Measurements from ENCODE around the gene PCK2. TPM values are rescaled to one million over a fixed set of nuclear protein-coding genes. Genes with fewer than 3 reads are reported as not detected.

PCK2 gene
- total RNA-seq, 2 experiments from 2014 or later = 49.6 to 54.9 TPM

DNA sequence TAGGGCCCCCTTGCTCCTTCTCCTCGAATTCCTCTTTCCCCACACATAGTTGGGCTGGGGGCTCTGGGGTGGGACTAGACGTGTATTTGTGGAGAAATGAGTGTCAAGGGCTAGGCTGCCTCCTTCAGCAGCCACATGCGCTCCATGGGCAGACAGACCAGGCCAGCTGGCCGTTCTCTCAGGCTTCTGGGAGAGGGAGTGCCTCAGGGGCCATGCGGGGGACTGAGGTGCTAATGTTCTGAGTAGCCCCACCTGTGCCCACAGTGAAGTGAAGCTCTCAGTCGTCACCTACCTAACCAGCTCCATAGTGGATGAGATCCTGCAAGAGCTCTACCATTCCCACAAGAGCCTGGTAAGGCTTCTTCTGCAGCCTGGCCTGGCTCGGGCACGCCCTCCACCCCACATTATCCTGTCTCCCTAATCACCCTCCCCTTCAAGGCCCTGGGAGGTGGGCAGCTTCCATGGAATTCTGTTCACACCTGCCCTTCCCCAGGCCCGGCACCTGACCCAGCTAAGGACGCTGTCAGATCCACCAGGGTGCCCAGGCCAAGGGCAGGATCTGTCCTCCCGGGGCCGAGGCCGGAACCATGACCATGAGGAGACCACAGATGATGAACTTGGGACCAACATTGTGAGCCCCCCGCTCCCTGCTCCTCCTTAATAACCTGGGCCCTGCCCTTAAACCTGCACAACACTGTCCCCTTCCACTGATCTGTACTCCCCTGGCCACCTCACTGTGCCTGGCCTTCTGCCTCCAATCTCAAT lies 31.7 kb upstream of the PCK2 start:
- POLR2A ChIA-PET = interaction anchor here (1.2 to 1.9 kb wide), 3 partner anchors 19 to 52 kb away, joined by 4 to 7 read pairs (median 6); partner anchors contain the start of genes DCAF11, NRL and PCK2
- no peak for ATAC-seq

DNA sequence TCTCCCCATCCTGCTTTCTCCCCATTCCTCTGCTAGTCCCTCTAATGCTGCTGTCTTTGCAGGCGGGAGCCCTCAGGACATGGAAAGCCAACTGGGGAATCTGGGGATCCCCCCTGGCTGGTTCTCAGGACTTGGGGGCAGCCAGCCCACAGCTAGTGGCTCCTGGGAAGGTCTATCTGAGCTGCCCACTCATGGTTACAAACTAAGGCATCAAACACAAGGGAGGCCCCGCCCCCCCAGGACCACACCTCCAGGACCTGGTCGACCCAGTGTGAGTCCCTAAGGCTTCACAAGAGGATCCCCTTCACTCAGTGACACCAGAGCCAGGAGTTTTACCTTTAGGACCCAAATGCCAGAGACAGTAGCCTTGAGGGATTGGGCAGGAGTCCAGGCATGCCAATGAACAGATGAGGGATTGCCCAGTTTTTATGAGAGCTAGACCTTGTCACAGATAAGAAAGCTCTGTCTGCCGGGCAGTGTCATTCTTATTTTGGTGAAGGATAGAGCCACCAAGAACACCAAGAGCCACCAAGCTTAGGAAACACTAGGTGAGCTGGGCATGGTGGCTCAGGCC lies 30.8 kb upstream of the PCK2 start:
- Mint-ChIP-seq H3K9me3 (ENCODE audit: insufficient read depth) (no peaks in the 10 kb centered on the region), H3K4me1 (ENCODE audit: low read depth) (peaks cover 3% of the 10 kb centered on the region), H3K36me3 (ENCODE audit: low read depth) (no peaks in the 10 kb centered on the region), H3K27ac (no peak overlapping the region), H3K4me3 (no peak overlapping the region), H3K27me3 (ENCODE audit: low read depth) (no peaks in the 10 kb centered on the region)
- POLR2A ChIA-PET = no interaction called here
- ATAC-seq = no peak
- DNase-seq = no peak
- CTCF ChIA-PET = interaction anchor here (1.0 to 2.0 kb wide), 2 partner anchors 27 to 98 kb away, joined by 3 to 5 read pairs; partner anchors contain the start of gene IRF9

More for the DNA sequence above, 31.7 kb upstream of the PCK2 start:
- no peak for DNase-seq
- Mint-ChIP-seq H3K27me3 (ENCODE audit: low read depth) (peaks cover 2% of the 10 kb centered on the region), H3K4me3 (no peak overlapping the region), H3K4me1 (ENCODE audit: low read depth) (peaks cover 5% of the 10 kb centered on the region), H3K27ac (no peak overlapping the region), H3K36me3 (ENCODE audit: low read depth) (no peaks in the 10 kb centered on the region), H3K9me3 (ENCODE audit: insufficient read depth) (no peaks in the 10 kb centered on the region)
- CTCF ChIA-PET = interaction anchor here (0.6 to 3.4 kb wide), 6 partner anchors 8 to 99 kb away, joined by 3 to 38 read pairs (median 6); partner anchors contain the start of genes CPNE6 and IRF9

DNA sequence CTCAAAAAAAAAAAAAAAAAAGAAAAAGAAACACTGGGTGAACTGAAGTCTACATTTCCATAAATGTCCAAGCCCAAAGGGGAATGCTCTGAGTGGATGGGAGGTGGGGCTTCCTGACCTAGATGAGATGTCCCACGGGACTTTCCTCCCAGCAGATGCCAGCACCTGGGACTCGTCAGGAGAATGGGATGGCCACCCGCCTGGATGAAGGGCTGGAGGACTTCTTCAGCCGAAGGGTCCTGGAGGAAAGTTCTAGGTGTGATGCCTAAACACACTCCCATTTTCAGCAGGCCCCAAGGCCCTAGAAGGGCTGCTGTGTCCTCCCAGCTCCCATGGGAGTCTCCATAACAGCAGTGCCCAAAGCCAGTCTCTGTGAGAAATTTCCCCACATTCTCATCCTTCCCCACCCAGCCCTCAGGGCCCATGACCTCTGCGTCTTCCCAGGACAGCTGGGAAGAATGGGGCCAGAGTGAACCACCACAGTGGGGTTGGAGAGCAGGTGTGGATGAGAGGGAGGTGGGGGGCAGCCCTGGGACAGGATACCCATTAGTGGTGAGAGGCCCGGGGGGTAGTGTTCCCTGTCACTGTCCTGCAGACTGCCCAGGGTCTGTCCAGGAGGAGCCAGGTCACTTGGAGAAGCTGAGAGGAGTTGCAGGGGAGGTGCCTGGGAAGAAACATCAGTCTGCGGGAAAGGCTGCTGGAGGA lies 29.9 kb upstream of the PCK2 start:
- no peak for ATAC-seq
- ChIA-PET POLR2A (interaction anchor here (0.5 kb wide), 1 partner anchor 73 kb away, joined by 3 read pairs; no protein-coding TSS in a partner anchor), CTCF (interaction anchor here (1.0 to 2.0 kb wide), 2 partner anchors 26 to 97 kb away, joined by 3 to 5 read pairs; partner anchors contain the start of gene IRF9)
- H3K4me1 Mint-ChIP-seq (ENCODE audit: low read depth) = no peaks in the 10 kb centered on the region
- H3K27me3 Mint-ChIP-seq (ENCODE audit: low read depth) = no peaks in the 10 kb centered on the region
- H3K4me3 Mint-ChIP-seq = no peak overlapping the region
- no peak overlapping the region for H3K27ac Mint-ChIP-seq
- H3K9me3 Mint-ChIP-seq (ENCODE audit: insufficient read depth) = no peaks in the 10 kb centered on the region
- no peaks in the 10 kb centered on the region for H3K36me3 Mint-ChIP-seq (ENCODE audit: low read depth)
- DNase-seq = no peak

DNA sequence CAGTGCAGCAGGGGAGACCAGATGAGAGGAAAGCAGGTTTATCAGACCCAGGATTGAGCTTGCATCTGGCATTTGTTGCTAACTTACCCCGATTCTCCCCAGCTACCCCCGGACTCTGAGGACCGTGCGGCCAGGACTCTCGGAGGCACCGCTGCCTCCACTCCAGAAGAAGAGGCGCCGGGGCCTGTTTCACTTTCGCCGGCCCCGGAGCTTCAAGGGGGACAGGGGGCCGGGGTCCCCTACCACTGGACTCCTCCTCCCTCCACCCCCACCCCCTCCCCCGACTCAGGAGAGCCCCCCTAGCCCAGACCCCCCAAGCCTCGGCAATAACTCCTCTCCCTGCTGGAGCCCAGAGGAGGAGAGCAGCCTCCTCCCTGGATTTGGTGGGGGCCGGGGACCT lies 29.3 kb upstream of the PCK2 start:
- Mint-ChIP-seq H3K4me1 (ENCODE audit: low read depth) (no peaks in the 10 kb centered on the region), H3K36me3 (ENCODE audit: low read depth) (no peaks in the 10 kb centered on the region), H3K27me3 (ENCODE audit: low read depth) (peaks cover 3% of the 10 kb centered on the region), H3K27ac (no peak overlapping the region), H3K4me3 (no peak overlapping the region), H3K9me3 (ENCODE audit: insufficient read depth) (no peaks in the 10 kb centered on the region)
- no peak for ATAC-seq
- CTCF ChIA-PET = no interaction called here
- DNase-seq = no peak
- POLR2A ChIA-PET = interaction anchor here (0.5 kb wide), 1 partner anchor 73 kb away, joined by 3 read pairs; no protein-coding TSS in a partner anchor

DNA sequence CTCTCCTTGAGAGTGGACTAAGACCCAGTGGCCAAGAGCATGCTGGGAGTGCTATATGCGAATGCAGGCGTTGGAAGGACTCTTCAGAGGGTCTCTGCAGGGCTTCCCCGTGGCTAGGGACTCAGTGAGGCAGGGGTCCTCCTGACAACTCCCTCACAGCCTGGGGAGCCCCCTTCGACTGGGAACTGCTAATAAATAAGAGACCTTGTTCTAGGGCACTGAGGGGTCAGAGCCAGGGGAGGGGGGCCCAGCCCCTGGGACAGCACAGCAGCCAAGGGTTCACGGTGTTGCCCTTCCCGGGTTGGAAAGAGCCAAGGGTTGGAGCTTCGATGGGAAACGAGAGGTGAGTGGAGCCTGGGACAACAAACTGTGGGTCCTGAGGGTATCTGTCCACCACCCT lies 28.7 kb upstream of the PCK2 start:
- no peak for DNase-seq
- H3K9me3 Mint-ChIP-seq (ENCODE audit: insufficient read depth) = no peaks in the 10 kb centered on the region
- H3K27ac Mint-ChIP-seq = no peak overlapping the region
- no peak for ATAC-seq
- peaks cover 7% of the 10 kb centered on the region for H3K27me3 Mint-ChIP-seq (ENCODE audit: low read depth)
- no peaks in the 10 kb centered on the region for H3K36me3 Mint-ChIP-seq (ENCODE audit: low read depth)
- no peak overlapping the region for H3K4me3 Mint-ChIP-seq
- POLR2A ChIA-PET = interaction anchor here (0.9 kb wide), 1 partner anchor 49 kb away, joined by 3 read pairs; the partner anchor contains the start of gene DCAF11
- H3K4me1 Mint-ChIP-seq (ENCODE audit: low read depth) = no peaks in the 10 kb centered on the region
- CTCF ChIA-PET = interaction anchor here (0.9 to 1.2 kb wide), 2 partner anchors 25 to 30 kb away, joined by 3 to 5 read pairs; no protein-coding TSS in a partner anchor

DNA sequence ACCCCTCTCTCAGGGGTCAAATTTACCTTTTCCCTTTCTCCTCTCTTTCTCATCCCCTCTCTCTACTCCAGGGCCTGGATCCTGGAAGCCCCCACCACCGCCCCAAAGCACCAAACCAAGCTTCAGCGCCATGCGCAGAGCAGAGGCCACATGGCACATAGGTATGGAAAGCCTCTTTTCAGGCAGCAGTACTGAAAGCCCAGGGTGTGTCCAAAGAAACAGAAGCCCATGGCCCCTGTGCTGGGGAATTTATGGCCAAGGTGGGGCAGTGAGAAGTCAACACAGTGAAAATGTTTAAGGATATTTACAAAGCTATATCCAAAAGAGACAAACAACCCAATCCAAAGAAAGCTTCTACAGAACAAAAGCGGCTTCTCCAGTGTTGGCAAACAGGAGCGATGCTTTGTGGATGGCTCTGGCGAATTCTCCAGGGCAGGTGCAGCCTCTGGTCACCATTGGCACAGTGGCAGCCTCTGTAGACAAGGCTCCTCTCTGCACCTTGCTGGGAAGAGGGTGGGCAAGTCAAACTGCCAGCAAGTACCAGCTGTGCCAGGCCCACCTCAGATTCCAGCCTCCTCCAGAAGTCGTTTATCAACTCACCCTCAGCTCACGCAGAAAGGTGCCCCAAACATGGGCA lies 27.5 kb upstream of the PCK2 start:
- CTCF ChIA-PET = interaction anchor here (1.4 to 2.0 kb wide), 4 partner anchors 8 to 41 kb away, joined by 5 to 8 read pairs (median 6); no protein-coding TSS in a partner anchor
- H3K4me3 Mint-ChIP-seq = no peak overlapping the region
- POLR2A ChIA-PET = interaction anchor here (0.9 to 1.2 kb wide), 2 partner anchors 28 to 94 kb away, joined by 4 read pairs; partner anchors contain the start of genes IRF9 and PCK2
- H3K27ac Mint-ChIP-seq = no peak overlapping the region
- peaks cover 9% of the 10 kb centered on the region for H3K27me3 Mint-ChIP-seq (ENCODE audit: low read depth)
- no peaks in the 10 kb centered on the region for H3K4me1 Mint-ChIP-seq (ENCODE audit: low read depth)
- ATAC-seq (no peak), DNase-seq (no peak)
- H3K9me3 Mint-ChIP-seq (ENCODE audit: insufficient read depth) = no peaks in the 10 kb centered on the region
- no peaks in the 10 kb centered on the region for H3K36me3 Mint-ChIP-seq (ENCODE audit: low read depth)

DNA sequence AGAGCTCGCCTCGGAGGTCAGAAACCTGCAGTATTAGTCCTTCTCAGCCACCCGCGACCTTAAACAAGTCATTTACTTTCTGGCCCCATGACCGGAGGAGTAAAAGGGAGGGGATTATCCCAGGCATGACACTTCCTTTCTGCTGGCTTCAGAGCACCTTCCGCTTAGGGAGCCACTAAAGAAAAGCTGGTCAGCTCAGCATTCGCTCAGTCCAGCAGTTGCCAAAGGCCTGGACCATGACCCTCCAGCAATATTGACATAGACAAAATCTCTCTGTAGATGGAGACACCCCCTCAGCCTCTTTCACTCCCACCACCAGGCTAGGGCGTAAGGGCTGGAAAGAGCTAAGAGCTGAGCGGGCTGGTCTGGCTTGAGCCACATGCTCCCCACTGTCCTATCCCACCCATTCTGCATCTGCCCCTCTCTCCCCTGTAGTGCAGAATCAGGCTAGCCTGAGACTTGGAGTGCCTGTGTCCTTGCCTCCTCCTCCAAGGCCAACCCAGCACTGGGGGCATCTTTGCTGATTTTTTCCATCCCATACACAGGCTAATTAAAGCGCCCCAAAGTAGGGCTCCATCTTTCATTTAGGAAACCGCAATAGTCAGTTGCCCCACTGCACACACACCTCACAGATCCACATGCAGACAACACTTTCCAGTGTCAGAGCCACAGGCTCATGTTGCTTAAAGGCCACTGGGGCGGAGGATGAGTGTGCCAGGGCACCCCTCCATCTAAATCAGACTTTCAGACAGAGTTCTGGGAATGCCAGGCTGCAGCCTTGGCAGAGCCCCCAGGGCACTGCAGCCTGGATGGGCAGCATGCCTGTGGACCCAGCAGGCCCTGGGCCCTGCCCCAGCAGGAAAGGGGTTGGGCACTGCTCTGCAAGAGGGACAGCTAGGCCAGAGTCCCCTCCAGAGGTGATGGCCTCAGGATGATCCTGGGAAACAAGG lies 26.7 kb upstream of the PCK2 start:
- CTCF ChIA-PET = interaction anchor here (1.1 to 3.4 kb wide), 7 partner anchors 9 to 41 kb away, joined by 3 to 14 read pairs (median 6); no protein-coding TSS in a partner anchor
- H3K4me3 Mint-ChIP-seq = no peak overlapping the region
- H3K9me3 Mint-ChIP-seq (ENCODE audit: insufficient read depth) = no peaks in the 10 kb centered on the region
- H3K27ac Mint-ChIP-seq = no peak overlapping the region
- POLR2A ChIA-PET = interaction anchor here (1.2 kb wide), 1 partner anchor 27 kb away, joined by 4 read pairs; the partner anchor contains the start of gene PCK2
- DNase-seq = no peak
- H3K4me1 Mint-ChIP-seq (ENCODE audit: low read depth) = no peaks in the 10 kb centered on the region
- H3K27me3 Mint-ChIP-seq (ENCODE audit: low read depth) = peaks cover 9% of the 10 kb centered on the region
- no peaks in the 10 kb centered on the region for H3K36me3 Mint-ChIP-seq (ENCODE audit: low read depth)
- no peak for ATAC-seq

DNA sequence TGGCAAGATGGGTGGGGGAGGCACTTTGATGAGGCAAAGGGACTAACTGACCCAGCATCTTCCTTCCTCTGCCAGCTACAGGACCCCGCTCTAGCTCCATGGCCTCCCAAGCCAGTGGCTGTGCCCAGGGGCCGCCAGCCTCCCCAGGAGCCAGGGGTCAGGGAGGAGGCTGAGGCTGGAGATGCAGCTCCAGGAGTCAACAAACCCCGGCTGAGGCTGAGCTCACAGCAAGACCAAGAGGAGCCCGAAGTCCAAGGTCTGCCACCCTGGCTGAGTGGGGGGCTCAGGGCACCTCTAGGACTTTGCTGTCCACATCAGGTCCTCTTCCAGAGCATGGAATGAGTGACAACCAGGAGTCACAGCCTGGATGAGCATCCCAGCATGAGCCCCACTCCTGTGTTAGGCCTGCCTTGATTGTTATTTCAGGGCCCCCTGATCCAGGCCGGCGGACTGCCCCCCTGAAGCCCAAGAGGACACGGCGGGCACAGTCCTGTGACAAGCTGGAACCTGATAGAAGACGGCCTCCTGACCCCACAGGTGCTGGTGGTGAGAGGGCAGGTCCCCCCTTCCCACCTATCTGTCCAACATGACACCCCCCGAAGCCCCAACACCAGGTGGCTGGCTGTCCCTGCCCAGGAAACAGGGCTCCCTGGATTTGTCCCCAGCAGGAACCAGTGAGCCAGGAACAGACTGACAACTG lies 25.2 kb upstream of the PCK2 start:
- Mint-ChIP-seq H3K27me3 (ENCODE audit: low read depth) (peaks cover 9% of the 10 kb centered on the region), H3K4me3 (no peak overlapping the region), H3K4me1 (ENCODE audit: low read depth) (no peaks in the 10 kb centered on the region), H3K27ac (no peak overlapping the region), H3K36me3 (ENCODE audit: low read depth) (no peaks in the 10 kb centered on the region), H3K9me3 (ENCODE audit: insufficient read depth) (no peaks in the 10 kb centered on the region)
- POLR2A ChIA-PET = interaction anchor here (1.4 to 2.6 kb wide), 2 partner anchors 12 to 92 kb away, joined by 4 to 13 read pairs; partner anchors contain the start of gene IRF9
- DNase-seq (no peak), ATAC-seq (no peak)
- CTCF ChIA-PET = interaction anchor here (0.7 to 3.4 kb wide), 7 partner anchors 11 to 92 kb away, joined by 3 to 15 read pairs (median 7); partner anchors contain the start of gene IRF9

DNA sequence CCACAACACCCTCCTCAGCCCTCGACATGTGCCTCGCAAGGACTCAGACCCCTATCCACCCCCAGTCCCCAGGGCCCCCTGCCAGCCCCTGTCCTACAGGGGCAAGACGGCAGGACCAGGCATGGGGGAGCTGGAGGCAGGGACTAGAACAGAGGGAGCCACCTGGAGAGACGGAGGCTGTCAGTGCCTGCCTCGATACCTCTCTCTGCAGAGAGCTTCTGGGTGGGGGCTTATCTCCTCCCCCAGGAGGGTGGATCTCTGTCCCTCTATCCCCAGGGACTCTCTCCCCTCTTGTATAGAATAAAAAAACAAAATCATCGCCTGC lies 24.7 kb upstream of the PCK2 start:
- H3K4me3 Mint-ChIP-seq = no peak overlapping the region
- ChIA-PET CTCF (interaction anchor here (0.7 to 3.4 kb wide), 6 partner anchors 11 to 92 kb away, joined by 3 to 15 read pairs (median 6); partner anchors contain the start of genes CARMIL3 and IRF9), POLR2A (interaction anchor here (1.1 to 2.6 kb wide), 3 partner anchors 11 to 173 kb away, joined by 3 to 13 read pairs (median 4); partner anchors contain the start of genes IRF9 and TINF2)
- no peaks in the 10 kb centered on the region for H3K9me3 Mint-ChIP-seq (ENCODE audit: insufficient read depth)
- H3K4me1 Mint-ChIP-seq (ENCODE audit: low read depth) = no peaks in the 10 kb centered on the region
- H3K27me3 Mint-ChIP-seq (ENCODE audit: low read depth) = peaks cover 9% of the 10 kb centered on the region
- H3K36me3 Mint-ChIP-seq (ENCODE audit: low read depth) = no peaks in the 10 kb centered on the region
- no peak overlapping the region for H3K27ac Mint-ChIP-seq
- DNase-seq (no peak), ATAC-seq (no peak)
